HepG2 (cell line): ENCODE results near the gene NACC2.

Source experiments
- POLR2A ChIP-seq, 2 experiments: IDR thresholded peaks; 2 replicates each; pipeline ENCODE4 v1.6.1; 2011; ENCODE audit warnings: low read depth in 2 of 2, low read length in 2 of 2, mild to moderate bottlenecking in 1 of 2, moderate library complexity in 1 of 2; ENCODE audit not compliant: insufficient read depth in 1 of 2
- SMC3 ChIP-seq: IDR thresholded peaks from 2 replicates; pipeline ENCODE4 v1.6.1; 2011; ENCODE audit warnings: low read length, improper control_type of control experiment
- ZSCAN31 ChIP-seq: sonication (generic); formaldehyde crosslinking; IDR thresholded peaks from 2 replicates; pipeline ENCODE4 v1.5.0; 2020; ENCODE audit warnings: low read depth, mild to moderate bottlenecking, missing genetic modification reagents

- TF ChIP-seq ZSCAN31 (CRISPR knock-in tag) (no peak), SMC3 (no peak), POLR2A (IDR thresholded peaks at IDR 0.05; ENCODE audit: insufficient read depth in 1 of 2, low read depth in 2 of 2, low read length in 2 of 2) (no peak)
Observed at GRCh38 chr9:135990468-135991429, 104.3 kb downstream of the NACC2 start.
